GM12878 (cell line): ENCODE data around the gene MYBL2. TPM values are rescaled to one million over a fixed set of nuclear protein-coding genes. Genes with fewer than 3 reads are reported as not detected.

ENCODE experiments used
- ATF7 ChIP-seq: fragments of 450-650 bp; IDR thresholded peaks from 2 replicates; pipeline ENCODE4 v1.6.1; 2016; ENCODE audit warnings: low read depth, mild to moderate bottlenecking
- BMI1 ChIP-seq: fragments of 450-650 bp; IDR thresholded peaks from 2 replicates; pipeline ENCODE4 v1.6.1; 2016; ENCODE audit warnings: mild to moderate bottlenecking, moderate library complexity, borderline replicate concordance
- CBFB ChIP-seq: IDR thresholded peaks from 2 replicates; pipeline ENCODE4 v1.6.1; 2016; ENCODE audit warnings: antibody characterized with exemption, low read depth
- CEBPB ChIP-seq, 2 experiments: fragments of 150-350 bp in 1 of 2; IDR thresholded peaks; 2 replicates each; pipeline ENCODE4 v1.6.1; 2012 to 2014; ENCODE audit warnings: low read depth in 2 of 2, low read length in 2 of 2, borderline replicate concordance in 1 of 2, inconsistent platforms in 1 of 2
- DPF2 ChIP-seq: fragments of 450-650 bp; IDR thresholded peaks from 2 replicates; pipeline ENCODE4 v1.6.1; 2017; ENCODE audit warnings: mild to moderate bottlenecking
- E2F4 ChIP-seq: IDR thresholded peaks from 2 replicates; pipeline ENCODE4 v1.6.1; 2012; ENCODE audit warnings: low read depth, low read length, improper control_type of control experiment
- EED ChIP-seq: sonication (generic); IDR thresholded peaks from 2 replicates; pipeline ENCODE4 v1.6.1; 2016; ENCODE audit warnings: antibody characterized with exemption, low read depth
- ELK1 ChIP-seq: IDR thresholded peaks from 2 replicates; pipeline ENCODE4 v1.6.1; 2012; ENCODE audit warnings: low read depth, low read length, improper control_type of control experiment
- FOXK2 ChIP-seq: fragments of 450-650 bp; IDR thresholded peaks from 2 replicates; pipeline ENCODE4 v1.6.1; 2017; ENCODE audit warnings: mild to moderate bottlenecking, moderate library complexity
- IKZF2 ChIP-seq, 2 experiments: fragments of 450-650 bp; IDR thresholded peaks; 2 replicates each; pipeline ENCODE4 v1.6.1; 2017; ENCODE audit warnings: mild to moderate bottlenecking in 2 of 2, moderate library complexity in 2 of 2
- JUNB ChIP-seq: IDR thresholded peaks from 2 replicates; pipeline ENCODE4 v1.6.1; 2016; ENCODE audit warnings: antibody characterized with exemption, mild to moderate bottlenecking
- MEF2B ChIP-seq: fragments of 450-650 bp; IDR thresholded peaks from 2 replicates; pipeline ENCODE4 v1.6.1; 2018; ENCODE audit warnings: mild to moderate bottlenecking, moderate library complexity; ENCODE audit not compliant: partially characterized antibody, poor library complexity, severe bottlenecking
- MTA3 ChIP-seq: IDR thresholded peaks from 2 replicates; pipeline ENCODE4 v1.6.1; 2012; ENCODE audit warnings: low read length, inconsistent platforms, borderline replicate concordance
- NFYB ChIP-seq: IDR thresholded peaks from 2 replicates; pipeline ENCODE4 v1.6.1; 2011; ENCODE audit warnings: low read depth, mild to moderate bottlenecking, low read length, improper control_type of control experiment, moderate library complexity; ENCODE audit not compliant: insufficient read depth
- NRF1 ChIP-seq: conservative IDR thresholded peaks from 2 replicates; pipeline ENCODE4 v1.6.1; 2011; ENCODE audit warnings: mild to moderate bottlenecking, low read depth, low read length, improper control_type of control experiment
- PBX3 ChIP-seq: IDR thresholded peaks from 2 replicates; pipeline ENCODE4 v1.6.1; 2011; ENCODE audit warnings: mild to moderate bottlenecking, low read depth, low read length, moderate library complexity; ENCODE audit not compliant: insufficient replicate concordance
- RCOR1 ChIP-seq: conservative IDR thresholded peaks from 2 replicates; pipeline ENCODE4 v1.6.1; 2012; ENCODE audit warnings: low read depth, low read length, improper control_type of control experiment
- SMAD1 ChIP-seq: fragments of 450-650 bp; IDR thresholded peaks from 2 replicates; pipeline ENCODE4 v1.6.1; 2018; ENCODE audit warnings: mild to moderate bottlenecking, low read depth; ENCODE audit not compliant: partially characterized antibody
- SMC3 ChIP-seq: IDR thresholded peaks from 2 replicates; pipeline ENCODE4 v1.6.1; 2011; ENCODE audit warnings: low read length, improper control_type of control experiment, borderline replicate concordance
- SREBF1 ChIP-seq: IDR thresholded peaks from 2 replicates; pipeline ENCODE4 v1.6.1; 2012; ENCODE audit warnings: mild to moderate bottlenecking, low read length
- SREBF2 ChIP-seq: IDR thresholded peaks from 2 replicates; pipeline ENCODE4 v1.6.1; 2012; ENCODE audit warnings: mild to moderate bottlenecking, low read length
- USF1 ChIP-seq: IDR thresholded peaks from 2 replicates; pipeline ENCODE4 v1.6.1; 2011; ENCODE audit warnings: borderline replicate concordance, low read depth, mild to moderate bottlenecking, moderate library complexity, mixed read lengths, low read length; ENCODE audit not compliant: insufficient read depth; ENCODE audit errors: extremely low read length
- ZNF274 ChIP-seq: IDR thresholded peaks from one replicate; pipeline ENCODE4 v1.8.0; 2011; ENCODE audit not compliant: insufficient read length, insufficient read depth
- ZNF622 ChIP-seq: fragments of 450-650 bp; IDR thresholded peaks from 2 replicates; pipeline ENCODE4 v1.6.1; 2017; ENCODE audit warnings: mild to moderate bottlenecking, inconsistent platforms
- polyA plus RNA-seq, 11 experiments: library from polyadenylated mRNA; depleted of rRNA in 4 of 11; unstranded in 6 of 11; stranded (reverse) in 5 of 11; fragments of >200 nt; fragmentation: Nextera tagmentation in 4 of 11; fragmentation: Illumina TruSeq in 1 of 11; extraction: Ambion mirVana in 4 of 11; extraction: Trizol in 1 of 11; gene quantifications; 1 replicate in 1 of 11; 2 replicates in 10 of 11; pipeline versions ENCODE4 v1.2.1 to v1.2.3, GENCODE V29; 2011 to 2016; ENCODE audit warnings: inconsistent platforms in 2 of 11, missing spikeins in 2 of 11, low read depth in 1 of 11
- total RNA-seq, 4 experiments: library from RNA; depleted of rRNA in 3 of 4; stranded (reverse); fragments of >200 nt in 3 of 4; fragmentation: Illumina TruSeq in 1 of 4; extraction: Trizol in 1 of 4; gene quantifications; 2 replicates each; pipeline versions ENCODE4 v1.2.1 to v1.2.3, GENCODE V29; 2013 to 2021

MYBL2 gene
- total and polyA plus RNA-seq, 10 of the 15 experiments (the other 5 are each of a cell fraction or from before 2014, with no cell fraction given) = 4.5 to 213 (median 74.2) TPM

- TF ChIP-seq MEF2B (peak; percentile 92), RCOR1 (no peak; the same call in 1 of the 2 replicates), ATF7 (peak; percentile 92), ZNF622 (no peak), SREBF1 (no peak), ZNF274 (no peak), SMC3 (no peak; the same call in 1 of the 2 replicates), NRF1 (no peak), CEBPB (IDR thresholded peaks at IDR 0.05; ENCODE audit: borderline replicate concordance in 1 of 2, low read depth in 2 of 2, low read length in 2 of 2) (peak in 1 of 2 experiments; percentile 89; a peak in 1 of 4 replicates), MTA3 (peak; percentile 96), USF1 (no peak), NFYB (no peak), PBX3 (peak; percentile 6), CBFB (peak; percentile 96), EED (peak; percentile 98), SREBF2 (no peak), JUNB (peak; percentile 99), IKZF2 (IDR thresholded peaks at IDR 0.05) (peak; percentile 99), FOXK2 (no peak), DPF2 (peak; percentile 99), ELK1 (no peak), SMAD1 (peak; percentile 73), E2F4 (no peak), BMI1 (peak; percentile 84)
Observed at GRCh38 chr20:43751167-43752050, 84.5 kb downstream of the MYBL2 start (continued).
